Uterus (tissue), 2 donors: ENCODE data around the gene PIK3C2G.

Source experiments
- POLR2A ChIP-seq, 2 donors: fragments of 450-650 bp; IDR thresholded peaks; one replicate each; pipeline ENCODE4 v1.6.1; 2016; ENCODE audit warnings: antibody characterized with exemption in 2 of 2, mild to moderate bottlenecking in 1 of 2, moderate library complexity in 1 of 2
- TF ChIP-seq, protein P1 (sequence below), 4 experiments: fragments of 200-600 bp in 2 of 4; fragments of 450-650 bp in 2 of 4; sonication (generic) in 2 of 4; IDR thresholded peaks; one replicate each; pipeline ENCODE4 v1.5.1; 2016 to 2019; ENCODE audit warnings: antibody characterized with exemption in 4 of 4, mild to moderate bottlenecking in 2 of 4, moderate library complexity in 1 of 4

GRCh38 chr12:18432206-18432605 is 170.9 kb downstream of the PIK3C2G start:
- no peak for TF ChIP-seq POLR2A (IDR thresholded peaks at IDR 0.05)
- TF ChIP-seq, protein P1, sequence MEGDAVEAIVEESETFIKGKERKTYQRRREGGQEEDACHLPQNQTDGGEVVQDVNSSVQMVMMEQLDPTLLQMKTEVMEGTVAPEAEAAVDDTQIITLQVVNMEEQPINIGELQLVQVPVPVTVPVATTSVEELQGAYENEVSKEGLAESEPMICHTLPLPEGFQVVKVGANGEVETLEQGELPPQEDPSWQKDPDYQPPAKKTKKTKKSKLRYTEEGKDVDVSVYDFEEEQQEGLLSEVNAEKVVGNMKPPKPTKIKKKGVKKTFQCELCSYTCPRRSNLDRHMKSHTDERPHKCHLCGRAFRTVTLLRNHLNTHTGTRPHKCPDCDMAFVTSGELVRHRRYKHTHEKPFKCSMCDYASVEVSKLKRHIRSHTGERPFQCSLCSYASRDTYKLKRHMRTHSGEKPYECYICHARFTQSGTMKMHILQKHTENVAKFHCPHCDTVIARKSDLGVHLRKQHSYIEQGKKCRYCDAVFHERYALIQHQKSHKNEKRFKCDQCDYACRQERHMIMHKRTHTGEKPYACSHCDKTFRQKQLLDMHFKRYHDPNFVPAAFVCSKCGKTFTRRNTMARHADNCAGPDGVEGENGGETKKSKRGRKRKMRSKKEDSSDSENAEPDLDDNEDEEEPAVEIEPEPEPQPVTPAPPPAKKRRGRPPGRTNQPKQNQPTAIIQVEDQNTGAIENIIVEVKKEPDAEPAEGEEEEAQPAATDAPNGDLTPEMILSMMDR (IDR thresholded peaks at IDR 0.05): no peak
